CD14-positive monocyte (primary cell): Measurements from ENCODE around the gene HCK. TPM values are rescaled to one million over a fixed set of nuclear protein-coding genes. Genes with fewer than 3 reads are reported as not detected.

Source experiments
- DNase-seq, 3 donors: peaks; one replicate each; pipeline ENCODE4 v3.0.0-alpha.2; 2011 to 2022
- H2AFZ ChIP-seq: 2 replicates; pipeline ENCODE4 v1.6.0; 2012; ENCODE audit warnings: mild to moderate bottlenecking, low read depth, low read length, inconsistent platforms; ENCODE audit not compliant: insufficient read depth, poor library complexity, severe bottlenecking
- H3K27ac ChIP-seq, 2 donors: 1 replicate in 1 of 2; 2 replicates in 1 of 2; pipeline ENCODE4 v1.5.1; 2012 to 2013; ENCODE audit warnings: low read length in 2 of 2, control low read depth in 1 of 2, inconsistent platforms in 1 of 2, low read depth in 1 of 2, mild to moderate bottlenecking in 1 of 2
- H3K27me3 ChIP-seq, 2 donors: one replicate each; pipeline versions ENCODE4 v1.6.0 to v1.6.1; 2011 to 2013; ENCODE audit warnings: low read length in 2 of 2; ENCODE audit not compliant: control insufficient read depth in 2 of 2, insufficient read depth in 2 of 2
- H3K36me3 ChIP-seq, 2 donors: replicated peaks in 1 of 2; 1 replicate in 1 of 2; 2 replicates in 1 of 2; pipeline versions ENCODE4 v1.5.1 to v1.6.1; 2012 to 2013; ENCODE audit warnings: low read length in 2 of 2, control low read depth in 1 of 2, inconsistent platforms in 1 of 2, mild to moderate bottlenecking in 1 of 2; ENCODE audit not compliant: insufficient read depth in 2 of 2, control insufficient read depth in 1 of 2
- H3K4me1 ChIP-seq, 2 donors: 1 replicate in 1 of 2; 2 replicates in 1 of 2; pipeline versions ENCODE4 v1.5.1 to v1.6.1; 2012 to 2013; ENCODE audit warnings: low read length in 2 of 2, control low read depth in 1 of 2, inconsistent platforms in 1 of 2, mild to moderate bottlenecking in 1 of 2, moderate library complexity in 1 of 2; ENCODE audit not compliant: insufficient read depth in 2 of 2, control insufficient read depth in 1 of 2
- H3K4me2 ChIP-seq: replicated peaks from 2 replicates; pipeline ENCODE3; 2012; ENCODE audit warnings: low read length, moderate library complexity, mild to moderate bottlenecking; ENCODE audit not compliant: poor library complexity, severe bottlenecking; ENCODE audit errors: extremely low read depth
- H3K4me3 ChIP-seq, 3 experiments: fragments of 200-600 bp in 1 of 3; sonication (generic) in 1 of 3; replicated peaks in 1 of 3; 1 replicate in 2 of 3; 2 replicates in 1 of 3; pipeline ENCODE4 v1.5.1; 2011 to 2013; ENCODE audit warnings: low read length in 3 of 3, mild to moderate bottlenecking in 3 of 3, control low read depth in 2 of 3, low read depth in 2 of 3, inconsistent platforms in 1 of 3, moderate library complexity in 1 of 3
- H3K79me2 ChIP-seq: 2 replicates; pipeline ENCODE4 v1.6.0; 2012; ENCODE audit warnings: mild to moderate bottlenecking, control low read depth, inconsistent platforms, low read length, moderate library complexity; ENCODE audit not compliant: insufficient read depth
- H3K9ac ChIP-seq: 2 replicates; pipeline ENCODE4 v1.6.0; 2017; ENCODE audit warnings: low read length, mild to moderate bottlenecking; ENCODE audit not compliant: insufficient read depth, poor library complexity, severe bottlenecking
- H3K9me3 ChIP-seq, 2 donors: replicated peaks in 1 of 2; 1 replicate in 1 of 2; 2 replicates in 1 of 2; pipeline versions ENCODE4 v1.5.1 to v1.6.1; 2012 to 2013; ENCODE audit warnings: low read length in 2 of 2, control low read depth in 1 of 2; ENCODE audit not compliant: control insufficient read depth in 1 of 2, insufficient read depth in 1 of 2
- H4K20me1 ChIP-seq: 2 replicates; pipeline ENCODE4 v1.6.0; 2012; ENCODE audit warnings: mild to moderate bottlenecking, low read length, control low read depth, moderate library complexity; ENCODE audit not compliant: insufficient read depth
- H3K27ac Mint-ChIP-seq, 7 donors: one replicate each; pipeline ENCODE4 v1.8.0; 2020; ENCODE audit warnings: mild to moderate bottlenecking in 7 of 7, mixed read lengths in 7 of 7, moderate library complexity in 6 of 7, inconsistent platforms in 2 of 7
- H3K27me3 Mint-ChIP-seq, 3 donors: one replicate each; pipeline ENCODE4 v1.8.0; 2021 to 2022; ENCODE audit warnings: low read depth in 3 of 3, mild to moderate bottlenecking in 3 of 3, mixed read lengths in 3 of 3, moderate library complexity in 3 of 3, inconsistent platforms in 1 of 3
- H3K36me3 Mint-ChIP-seq, 2 donors: one replicate each; pipeline ENCODE4 v1.8.0; 2020; ENCODE audit warnings: mixed read lengths in 2 of 2, inconsistent platforms in 1 of 2, mild to moderate bottlenecking in 1 of 2
- H3K4me1 Mint-ChIP-seq: one replicate; pipeline ENCODE4 v1.8.0; 2020; ENCODE audit warnings: mild to moderate bottlenecking, mixed read lengths
- H3K4me3 Mint-ChIP-seq, 2 donors: one replicate each; pipeline ENCODE4 v1.8.0; 2020; ENCODE audit warnings: mild to moderate bottlenecking in 2 of 2, mixed read lengths in 2 of 2, moderate library complexity in 1 of 2
- H3K9me3 Mint-ChIP-seq, 7 donors: one replicate each; pipeline ENCODE4 v1.8.0; 2020 to 2022; ENCODE audit warnings: mixed read lengths in 7 of 7, mild to moderate bottlenecking in 6 of 7, moderate library complexity in 6 of 7, inconsistent platforms in 2 of 7
- WGBS: methylation state at CpG from one replicate; pipeline ENCODE4 v1.1.5; 2013; ENCODE audit warnings: missing lambda C conversion rate; ENCODE audit not compliant: insufficient coverage; 5-methylcytosine and 5-hydroxymethylcytosine counted together
- intact Hi-C, 2 donors: fragments of 100-400 bp; cut with micrococcal nuclease; formaldehyde crosslinking; loops; one replicate each; pipeline versions ENCODE4 v1.15.0 to v1.15.1; 2023
- polyA plus RNA-seq, 3 donors: library from polyadenylated mRNA; depleted of rRNA in 1 of 3; unstranded in 2 of 3; stranded (reverse) in 1 of 3; fragments of 300-500 nt in 2 of 3; fragments of >200 nt in 1 of 3; fragmentation: Illumina TruSeq in 2 of 3; gene quantifications; 1 replicate in 2 of 3; 2 replicates in 1 of 3; pipeline ENCODE4 v1.2.3, GENCODE V29; 2012 to 2021
- TF ChIP-seq, protein P1 (sequence below): fragments of 200-600 bp; IDR thresholded peaks from one replicate; pipeline ENCODE4 v1.8.0; 2022; ENCODE audit warnings: antibody characterized with exemption, mild to moderate bottlenecking

Gene HCK
- polyA plus RNA-seq, 3 donors: 430 to 688 (median 526) TPM

DNA sequence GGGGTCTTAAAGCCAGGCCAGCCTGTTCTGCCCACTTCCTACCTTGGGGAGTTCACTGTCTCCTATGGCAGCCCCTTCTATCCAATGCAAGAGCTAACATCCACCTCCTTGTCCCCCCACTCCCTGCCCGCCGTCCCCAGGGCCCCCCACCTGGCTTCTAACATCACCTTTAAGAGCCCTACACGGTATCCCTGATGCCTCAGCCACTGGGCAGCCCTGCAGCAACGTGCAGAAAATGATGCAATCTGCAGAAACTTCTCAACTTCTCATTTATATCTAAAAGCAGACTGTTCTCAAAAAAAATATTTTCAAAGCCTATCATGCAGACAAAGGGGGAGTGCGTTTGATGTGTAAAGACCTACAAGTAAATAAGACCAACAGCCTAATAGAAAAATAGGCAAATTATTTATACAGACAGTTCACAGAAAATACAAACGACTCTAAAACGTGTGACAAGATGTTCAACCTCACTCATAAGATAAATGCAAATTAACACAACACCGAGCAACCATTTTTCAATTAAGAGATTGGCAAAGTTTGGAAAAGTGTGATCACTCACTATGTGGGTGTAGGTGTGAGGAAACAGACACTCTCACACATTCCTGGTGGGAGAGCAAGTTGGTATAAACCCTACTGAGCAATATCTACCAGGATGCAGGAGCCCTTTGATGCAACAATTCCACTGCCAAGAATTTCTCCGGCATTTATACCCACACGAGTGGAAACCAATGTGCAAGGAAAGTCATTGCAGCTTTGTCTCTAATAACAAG, 15.1 kb upstream of the HCK start:
- Histone ChIP-seq H3K4me3 (peak overlapping the region in 1 of 3 experiments; percentile 51), H2AFZ (no peak overlapping the region), H3K79me2 (peaks cover 11% of the 10 kb centered on the region), H3K27ac (peak overlapping the region; percentile 22 to 94), H4K20me1 (no peaks in the 10 kb centered on the region), H3K36me3 (no peaks in the 10 kb centered on the region), H3K4me2 (peak overlapping the region; percentile 50), H3K9ac (peak overlapping the region; percentile 2), H3K4me1 (peaks cover 97 to 100% of the 10 kb centered on the region in 2 donors), H3K9me3 (peaks cover 0 to 6% of the 10 kb centered on the region in 2 donors), H3K27me3 (no peaks in the 10 kb centered on the region)
- Mint-ChIP-seq H3K9me3 (peaks cover 3 to 10% (median 6%) of the 10 kb centered on the region in 7 donors), H3K27me3 (peaks cover 0 to 2% (median 2%) of the 10 kb centered on the region in 3 donors), H3K4me1 (peaks cover 95% of the 10 kb centered on the region), H3K36me3 (peaks cover 0 to 3% of the 10 kb centered on the region in 2 donors), H3K27ac (peak overlapping the region; percentile 64 to 100 (median 98)), H3K4me3 (peak overlapping the region in 1 of 2 donors; percentile 67)
- TF ChIP-seq, protein P1, sequence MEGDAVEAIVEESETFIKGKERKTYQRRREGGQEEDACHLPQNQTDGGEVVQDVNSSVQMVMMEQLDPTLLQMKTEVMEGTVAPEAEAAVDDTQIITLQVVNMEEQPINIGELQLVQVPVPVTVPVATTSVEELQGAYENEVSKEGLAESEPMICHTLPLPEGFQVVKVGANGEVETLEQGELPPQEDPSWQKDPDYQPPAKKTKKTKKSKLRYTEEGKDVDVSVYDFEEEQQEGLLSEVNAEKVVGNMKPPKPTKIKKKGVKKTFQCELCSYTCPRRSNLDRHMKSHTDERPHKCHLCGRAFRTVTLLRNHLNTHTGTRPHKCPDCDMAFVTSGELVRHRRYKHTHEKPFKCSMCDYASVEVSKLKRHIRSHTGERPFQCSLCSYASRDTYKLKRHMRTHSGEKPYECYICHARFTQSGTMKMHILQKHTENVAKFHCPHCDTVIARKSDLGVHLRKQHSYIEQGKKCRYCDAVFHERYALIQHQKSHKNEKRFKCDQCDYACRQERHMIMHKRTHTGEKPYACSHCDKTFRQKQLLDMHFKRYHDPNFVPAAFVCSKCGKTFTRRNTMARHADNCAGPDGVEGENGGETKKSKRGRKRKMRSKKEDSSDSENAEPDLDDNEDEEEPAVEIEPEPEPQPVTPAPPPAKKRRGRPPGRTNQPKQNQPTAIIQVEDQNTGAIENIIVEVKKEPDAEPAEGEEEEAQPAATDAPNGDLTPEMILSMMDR: no peak
- whole genome bisulfite sequencing: 0% methylated on average over 1 of the region's 10 CpGs
- DNase-seq: peak in 2 of 3 donors; percentile 69 to 72
- intact Hi-C loops: loop anchor here (5.0 to 10.0 kb wide), 2 partner anchors 35 to 212 kb away; no protein-coding TSS in a partner anchor

DNA sequence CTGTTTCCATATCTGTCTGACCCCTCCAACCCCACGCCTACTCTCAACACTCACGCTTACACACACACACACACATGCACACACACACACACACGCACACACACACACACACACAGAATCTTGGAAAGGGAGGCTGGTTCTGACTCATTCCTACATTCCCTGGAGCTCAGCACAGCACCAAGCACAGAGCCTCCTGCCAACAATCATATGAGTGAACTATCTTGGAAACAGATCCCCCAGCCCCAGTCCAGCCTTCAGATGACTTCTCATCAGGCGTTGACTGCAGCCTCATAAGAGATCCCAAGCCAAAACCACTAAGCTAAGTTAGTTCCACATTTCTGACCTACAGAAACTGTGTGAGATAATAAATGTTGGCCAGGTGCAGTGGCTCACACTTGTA, 14.1 kb upstream of the HCK start:
- Histone ChIP-seq H3K27me3 (no peaks in the 10 kb centered on the region), H3K4me3 (no peak overlapping the region), H3K27ac (peak overlapping the region; percentile 55 to 94), H3K9ac (no peak overlapping the region), H3K9me3 (peaks cover 0 to 6% of the 10 kb centered on the region in 2 donors), H2AFZ (no peak overlapping the region), H3K4me2 (no peak overlapping the region), H3K79me2 (peaks cover 11% of the 10 kb centered on the region), H3K4me1 (peaks cover 99 to 100% of the 10 kb centered on the region in 2 donors), H3K36me3 (no peaks in the 10 kb centered on the region), H4K20me1 (no peaks in the 10 kb centered on the region)
- intact Hi-C loops: loop anchor here (2.0 to 10.0 kb wide), 3 partner anchors 15 to 213 kb away; partner anchors contain the start of gene HCK (in 1 of the 2)
- 74% methylated on average over 3 of the region's 4 CpGs for WGBS
- no peak overlapping the region for H3K4me3 Mint-ChIP-seq
- peaks cover 0 to 2% (median 2%) of the 10 kb centered on the region in 3 donors for H3K27me3 Mint-ChIP-seq
- H3K4me1 Mint-ChIP-seq: peaks cover 95% of the 10 kb centered on the region
- no peak for DNase-seq
- H3K36me3 Mint-ChIP-seq: peaks cover 0 to 3% of the 10 kb centered on the region in 2 donors
- peaks cover 3 to 10% (median 6%) of the 10 kb centered on the region in 7 donors for H3K9me3 Mint-ChIP-seq
- TF ChIP-seq, protein P1: no peak
- peak overlapping the region; percentile 66 to 99 (median 83) for H3K27ac Mint-ChIP-seq
